HepG2 (cell line): ENCODE data around the gene DNAJC7. TPM values are rescaled to one million over a fixed set of nuclear protein-coding genes. Genes with fewer than 3 reads are reported as not detected.

Source experiments
- ATAC-seq: fragments of 200-7000 bp; cut with Tn5 transposase; 3 replicates; pipeline ENCODE4 v1.9.1; 2020; ENCODE audit warnings: mild to moderate bottlenecking, moderate library complexity
- BruUV-seq: library from RNA; stranded (reverse); fragments of 400-500 nt; replicated peaks from 2 replicates; lab custom pipeline; 2021; lab: Mats Ljungman, UMichigan
- CTCF ChIA-PET: fragments of 300-600 bp; formaldehyde crosslinking; extraction: SDS; loops from one replicate; lab custom pipeline; 2021; ENCODE audit warnings: low total read pairs, inconsistent platforms, low intra/inter-chr PET ratio; lab: Yijun Ruan, JAX
- POLR2A ChIA-PET: fragments of 350-600 bp; sonication (Branson Sonifier 250); formaldehyde crosslinking; loops from one replicate; lab custom pipeline; 2020; ENCODE audit warnings: antibody characterized with exemption, inconsistent platforms; lab: Yijun Ruan, JAX
- DNase-seq: peaks from one replicate; pipeline ENCODE4 v3.0.0-alpha.2; 2015; ENCODE audit warnings: low spot score
- FAIRE-seq: peaks from 3 replicates; lab custom pipeline; 2011; peaks lifted over from hg19 to GRCh38; lab: Jason Lieb, UNC
- H2AFZ ChIP-seq: one replicate; pipeline ENCODE4 v1.6.1; 2011; ENCODE audit warnings: low read length, inconsistent platforms
- H3K27ac ChIP-seq: fragments of 300-600 bp; 3 replicates; pipeline ENCODE4 v1.8.0; 2011; ENCODE audit warnings: mixed run types, mild to moderate bottlenecking, mixed read lengths, low read length, inconsistent platforms; ENCODE audit not compliant: insufficient read depth; ENCODE audit errors: extremely low read length
- H3K27me3 ChIP-seq, 2 experiments: fragments of 200-600 bp in 1 of 2; 2 replicates in 1 of 2; 3 replicates in 1 of 2; pipeline versions ENCODE4 v1.6.0 to v1.8.0; 2011; ENCODE audit warnings: low read length in 2 of 2, mild to moderate bottlenecking in 2 of 2, moderate library complexity in 2 of 2, inconsistent platforms in 1 of 2; ENCODE audit not compliant: insufficient read depth in 2 of 2, control insufficient read depth in 1 of 2
- H3K36me3 ChIP-seq, 2 experiments: fragments of 200-600 bp in 1 of 2; replicated peaks in 1 of 2; 2 replicates in 1 of 2; 3 replicates in 1 of 2; pipeline versions ENCODE4 v1.5.1 to v1.8.0; 2011; ENCODE audit warnings: low read length in 2 of 2, inconsistent platforms in 1 of 2; ENCODE audit not compliant: insufficient read depth in 2 of 2, control insufficient read depth in 1 of 2
- H3K4me1 ChIP-seq: 2 replicates; pipeline ENCODE4 v1.5.1; 2012; ENCODE audit warnings: low read length, inconsistent platforms; ENCODE audit not compliant: insufficient read depth
- H3K4me2 ChIP-seq: 2 replicates; pipeline ENCODE4 v1.6.0; 2011; ENCODE audit warnings: low read depth, low read length, inconsistent platforms
- H3K4me3 ChIP-seq, 3 experiments: fragments of 200-600 bp in 1 of 3; sonication (generic), shearing (Covaris generic) in 1 of 3; replicated peaks in 1 of 3; 2 replicates each; pipeline ENCODE4 v1.5.1; 2011 to 2016; ENCODE audit warnings: low read length in 3 of 3, inconsistent platforms in 2 of 3, low read depth in 2 of 3, mild to moderate bottlenecking in 2 of 3, control low read depth in 1 of 3, mixed read lengths in 1 of 3; ENCODE audit not compliant: insufficient read depth in 1 of 3
- H3K79me2 ChIP-seq: one replicate; pipeline ENCODE4 v1.6.1; 2011; ENCODE audit warnings: low read length, inconsistent platforms; ENCODE audit not compliant: insufficient read depth
- H3K9ac ChIP-seq: 2 replicates; pipeline ENCODE4 v1.6.0; 2011; ENCODE audit warnings: mild to moderate bottlenecking, low read depth, low read length, inconsistent platforms; ENCODE audit not compliant: insufficient read depth
- H3K9me3 ChIP-seq: 2 replicates; pipeline ENCODE4 v1.5.1; 2012; ENCODE audit warnings: mild to moderate bottlenecking, low read length
- H4K20me1 ChIP-seq: 2 replicates; pipeline ENCODE4 v1.6.0; 2011; ENCODE audit warnings: inconsistent platforms, mild to moderate bottlenecking, low read length, moderate library complexity; ENCODE audit not compliant: insufficient read depth
- ASH2L ChIP-seq: fragments of 300-600, 200-600 bp; sonication (generic); IDR thresholded peaks from 2 replicates; pipeline ENCODE4 v1.7.0; 2017; ENCODE audit warnings: low read depth, mild to moderate bottlenecking, moderate library complexity, mixed read lengths, low read length; ENCODE audit not compliant: insufficient read length
- CC2D1A ChIP-seq: sonication (generic); formaldehyde crosslinking; IDR thresholded peaks from 2 replicates; pipeline ENCODE4 v1.8.1; 2023; ENCODE audit warnings: mild to moderate bottlenecking, missing genetic modification reagents
- DPF2 ChIP-seq: sonication (generic); formaldehyde crosslinking; IDR thresholded peaks from 2 replicates; pipeline ENCODE4 v1.4.0; 2020; ENCODE audit warnings: mild to moderate bottlenecking, low read depth, missing genetic modification reagents, borderline replicate concordance
- FOXA1 ChIP-seq, 2 experiments: fragments of 450-650 bp in 1 of 2; sonication (generic) in 1 of 2; formaldehyde crosslinking in 1 of 2; IDR thresholded peaks; 2 replicates each; pipeline versions ENCODE4 v1.4.0 to v1.6.1; 2016 to 2020; ENCODE audit warnings: missing genetic modification reagents in 1 of 2
- POLR2AphosphoS5 ChIP-seq: IDR thresholded peaks from 2 replicates; pipeline ENCODE4 v1.6.1; 2012; ENCODE audit warnings: low read depth, low read length
- RELA ChIP-seq: sonication (generic); formaldehyde crosslinking; IDR thresholded peaks from 2 replicates; pipeline ENCODE4 v1.4.0; 2020; ENCODE audit warnings: missing genetic modification reagents
- REPIN1 ChIP-seq: sonication (generic); formaldehyde crosslinking; IDR thresholded peaks from 2 replicates; pipeline ENCODE4 v1.8.0; 2022; ENCODE audit warnings: missing genetic modification reagents, low read depth, mild to moderate bottlenecking, borderline replicate concordance
- TOPORS ChIP-seq: sonication (generic); formaldehyde crosslinking; IDR thresholded peaks from 2 replicates; pipeline ENCODE4 v1.8.0; 2023; ENCODE audit warnings: mild to moderate bottlenecking, missing genetic modification reagents
- TP53 ChIP-seq: sonication (generic); formaldehyde crosslinking; conservative IDR thresholded peaks from 2 replicates; pipeline ENCODE4 v1.4.0; 2020; ENCODE audit warnings: missing genetic modification reagents
- ZEB1 ChIP-seq: IDR thresholded peaks from 2 replicates; pipeline ENCODE4 v1.6.1; 2012; ENCODE audit warnings: mild to moderate bottlenecking, low read depth, inconsistent platforms; ENCODE audit not compliant: insufficient replicate concordance
- ZFP62 ChIP-seq: sonication (generic); formaldehyde crosslinking; IDR thresholded peaks from 2 replicates; pipeline ENCODE4 v1.4.0; 2020; ENCODE audit warnings: missing genetic modification reagents
- ZNF225 ChIP-seq: sonication (generic); formaldehyde crosslinking; IDR thresholded peaks from 2 replicates; pipeline ENCODE4 v1.4.0; 2020; ENCODE audit warnings: mild to moderate bottlenecking, missing genetic modification reagents
- WGBS: methylation state at CpG from one replicate; pipeline ENCODE4 v1.1.6; 2017; ENCODE audit warnings: low lambda C conversion rate; 5-methylcytosine and 5-hydroxymethylcytosine counted together
- in situ Hi-C: cut with HindIII; loops from 2 replicates; pipeline ENCODE4 v1.10.0; 2017; ENCODE audit warnings: low pct_unique_long_range_greater_than_20kb; ENCODE audit not compliant: extremely low pct_ligation_motif_present
- intact Hi-C: fragments of 100-400 bp; cut with micrococcal nuclease; formaldehyde crosslinking; loops from one replicate; pipeline ENCODE4 v1.10.0; 2022; ENCODE audit not compliant: unreplicated experiment
- polyA plus RNA-seq, 8 experiments: library from polyadenylated mRNA; depleted of rRNA in 3 of 8; stranded (reverse) in 7 of 8; unstranded in 1 of 8; fragments of >200 nt; fragmentation: Illumina TruSeq in 4 of 8; extraction: Trizol in 4 of 8; gene quantifications; 2 replicates each; pipeline versions ENCODE4 v1.2.1 to v1.2.3, GENCODE V29; 2011 to 2016; ENCODE audit warnings: low read depth in 4 of 8, missing spikeins in 1 of 8, mixed read lengths in 1 of 8; ENCODE audit not compliant: insufficient read depth in 1 of 8
- total RNA-seq, 5 experiments: library from RNA; depleted of rRNA; stranded (reverse); fragments of >200 nt; fragmentation: Illumina TruSeq; extraction: Trizol; gene quantifications; 2 replicates each; pipeline ENCODE4 v1.2.3, GENCODE V29; 2016; ENCODE audit warnings: low read depth in 1 of 5
- TF ChIP-seq, protein P1 (sequence below): sonication (generic); formaldehyde crosslinking; IDR thresholded peaks from 2 replicates; pipeline ENCODE4 v1.5.0; 2020; ENCODE audit warnings: missing genetic modification reagents
- TF ChIP-seq, protein P2 (sequence below): sonication (generic); formaldehyde crosslinking; IDR thresholded peaks from 2 replicates; pipeline ENCODE4 v1.5.1; 2020; ENCODE audit warnings: mild to moderate bottlenecking, missing genetic modification reagents, moderate library complexity
- TF ChIP-seq, protein P3 (sequence below): sonication (generic); formaldehyde crosslinking; IDR thresholded peaks from 2 replicates; pipeline ENCODE4 v1.4.0; 2020; ENCODE audit warnings: missing genetic modification reagents, borderline replicate concordance
- TF ChIP-seq, protein P4 (sequence below): IDR thresholded peaks from 2 replicates; pipeline ENCODE4 v1.6.1; 2016
- TF ChIP-seq, protein P5 (sequence below): sonication (generic); formaldehyde crosslinking; IDR thresholded peaks from 2 replicates; pipeline ENCODE4 v1.8.0; 2022; ENCODE audit warnings: mild to moderate bottlenecking, missing genetic modification reagents, moderate library complexity

The DNAJC7 gene
- total and polyA plus RNA-seq, 2 of the 13 experiments (the other 11 are each of a cell fraction or from before 2014, with no cell fraction given), result 47.7 to 132 TPM

DNA sequence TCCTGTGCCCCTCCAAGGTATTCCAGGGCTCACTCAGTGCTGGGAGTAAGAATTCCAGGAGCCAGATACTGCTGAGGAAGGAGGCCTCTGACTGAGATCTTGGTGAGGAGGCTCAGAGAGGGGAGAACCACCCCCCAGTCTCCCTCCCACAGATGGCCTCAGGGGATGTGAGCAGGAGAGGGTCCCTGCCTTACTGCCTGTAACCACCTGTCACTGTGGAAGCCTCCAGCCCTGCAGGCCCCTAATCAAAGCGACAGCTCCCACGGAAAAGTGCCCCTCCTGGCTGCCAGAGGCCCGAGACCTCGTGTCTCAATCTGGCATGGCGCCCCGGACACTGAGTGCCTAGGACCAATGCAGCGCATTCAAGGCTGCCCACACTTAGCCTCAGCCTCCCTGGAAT lies 40.8 kb upstream of the DNAJC7 start:
- Histone ChIP-seq H3K36me3 (no peaks in the 10 kb centered on the region), H3K9ac (no peak overlapping the region), H3K27ac (no peak overlapping the region), H3K9me3 (no peaks in the 10 kb centered on the region), H2AFZ (no peak overlapping the region), H3K79me2 (no peaks in the 10 kb centered on the region), H3K4me3 (no peak overlapping the region), H3K27me3 (no peaks in the 10 kb centered on the region; a peak in 1 of 5 replicates), H3K4me1 (peaks cover 20% of the 10 kb centered on the region), H3K4me2 (no peak overlapping the region), H4K20me1 (no peaks in the 10 kb centered on the region)
- ATAC-seq (no peak), DNase-seq (no peak), FAIRE-seq (no peak)
- intact Hi-C loops (no loop called here), in situ Hi-C loops (no loop called here)
- 60% methylated on average over 4 of the region's 7 CpGs for WGBS
- CTCF ChIA-PET, result no interaction called here
- POLR2A ChIA-PET, result interaction anchor here (0.6 kb wide), 1 partner anchor 63 kb away, joined by 4 read pairs; the partner anchor contains the start of gene KAT2A
- no TSS peak for BruUV-seq
- TF ChIP-seq POLR2AphosphoS5 (no peak), ZEB1 (no peak), ZNF225 (CRISPR knock-in tag) (no peak), ASH2L (no peak), DPF2 (no peak), TP53 (no peak), FOXA1 (IDR thresholded peaks at IDR 0.05) (no peak), FOXA1 (CRISPR knock-in tag; IDR thresholded peaks at IDR 0.05) (no peak), REPIN1 (CRISPR knock-in tag) (no peak), CC2D1A (no peak), TOPORS (no peak), RELA (no peak), ZFP62 (CRISPR knock-in tag) (no peak)
- TF ChIP-seq, protein P1, sequence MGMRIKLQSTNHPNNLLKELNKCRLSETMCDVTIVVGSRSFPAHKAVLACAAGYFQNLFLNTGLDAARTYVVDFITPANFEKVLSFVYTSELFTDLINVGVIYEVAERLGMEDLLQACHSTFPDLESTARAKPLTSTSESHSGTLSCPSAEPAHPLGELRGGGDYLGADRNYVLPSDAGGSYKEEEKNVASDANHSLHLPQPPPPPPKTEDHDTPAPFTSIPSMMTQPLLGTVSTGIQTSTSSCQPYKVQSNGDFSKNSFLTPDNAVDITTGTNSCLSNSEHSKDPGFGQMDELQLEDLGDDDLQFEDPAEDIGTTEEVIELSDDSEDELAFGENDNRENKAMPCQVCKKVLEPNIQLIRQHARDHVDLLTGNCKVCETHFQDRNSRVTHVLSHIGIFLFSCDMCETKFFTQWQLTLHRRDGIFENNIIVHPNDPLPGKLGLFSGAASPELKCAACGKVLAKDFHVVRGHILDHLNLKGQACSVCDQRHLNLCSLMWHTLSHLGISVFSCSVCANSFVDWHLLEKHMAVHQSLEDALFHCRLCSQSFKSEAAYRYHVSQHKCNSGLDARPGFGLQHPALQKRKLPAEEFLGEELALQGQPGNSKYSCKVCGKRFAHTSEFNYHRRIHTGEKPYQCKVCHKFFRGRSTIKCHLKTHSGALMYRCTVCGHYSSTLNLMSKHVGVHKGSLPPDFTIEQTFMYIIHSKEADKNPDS (CRISPR knock-in tag), result no peak
- TF ChIP-seq, protein P2, sequence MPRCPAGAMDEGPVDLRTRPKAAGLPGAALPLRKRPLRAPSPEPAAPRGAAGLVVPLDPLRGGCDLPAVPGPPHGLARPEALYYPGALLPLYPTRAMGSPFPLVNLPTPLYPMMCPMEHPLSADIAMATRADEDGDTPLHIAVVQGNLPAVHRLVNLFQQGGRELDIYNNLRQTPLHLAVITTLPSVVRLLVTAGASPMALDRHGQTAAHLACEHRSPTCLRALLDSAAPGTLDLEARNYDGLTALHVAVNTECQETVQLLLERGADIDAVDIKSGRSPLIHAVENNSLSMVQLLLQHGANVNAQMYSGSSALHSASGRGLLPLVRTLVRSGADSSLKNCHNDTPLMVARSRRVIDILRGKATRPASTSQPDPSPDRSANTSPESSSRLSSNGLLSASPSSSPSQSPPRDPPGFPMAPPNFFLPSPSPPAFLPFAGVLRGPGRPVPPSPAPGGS (CRISPR knock-in tag), result no peak
- TF ChIP-seq, protein P3, sequence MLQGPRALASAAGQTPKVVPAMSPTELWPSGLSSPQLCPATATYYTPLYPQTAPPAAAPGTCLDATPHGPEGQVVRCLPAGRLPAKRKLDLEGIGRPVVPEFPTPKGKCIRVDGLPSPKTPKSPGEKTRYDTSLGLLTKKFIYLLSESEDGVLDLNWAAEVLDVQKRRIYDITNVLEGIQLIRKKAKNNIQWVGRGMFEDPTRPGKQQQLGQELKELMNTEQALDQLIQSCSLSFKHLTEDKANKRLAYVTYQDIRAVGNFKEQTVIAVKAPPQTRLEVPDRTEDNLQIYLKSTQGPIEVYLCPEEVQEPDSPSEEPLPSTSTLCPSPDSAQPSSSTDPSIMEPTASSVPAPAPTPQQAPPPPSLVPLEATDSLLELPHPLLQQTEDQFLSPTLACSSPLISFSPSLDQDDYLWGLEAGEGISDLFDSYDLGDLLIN (CRISPR knock-in tag), result no peak
- TF ChIP-seq, protein P4, sequence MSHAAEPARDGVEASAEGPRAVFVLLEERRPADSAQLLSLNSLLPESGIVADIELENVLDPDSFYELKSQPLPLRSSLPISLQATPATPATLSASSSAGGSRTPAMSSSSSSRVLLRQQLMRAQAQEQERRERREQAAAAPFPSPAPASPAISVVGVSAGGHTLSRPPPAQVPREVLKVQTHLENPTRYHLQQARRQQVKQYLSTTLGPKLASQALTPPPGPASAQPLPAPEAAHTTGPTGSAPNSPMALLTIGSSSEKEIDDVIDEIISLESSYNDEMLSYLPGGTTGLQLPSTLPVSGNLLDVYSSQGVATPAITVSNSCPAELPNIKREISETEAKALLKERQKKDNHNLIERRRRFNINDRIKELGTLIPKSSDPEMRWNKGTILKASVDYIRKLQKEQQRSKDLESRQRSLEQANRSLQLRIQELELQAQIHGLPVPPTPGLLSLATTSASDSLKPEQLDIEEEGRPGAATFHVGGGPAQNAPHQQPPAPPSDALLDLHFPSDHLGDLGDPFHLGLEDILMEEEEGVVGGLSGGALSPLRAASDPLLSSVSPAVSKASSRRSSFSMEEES (CRISPR knock-in tag), result no peak
- TF ChIP-seq, protein P5, sequence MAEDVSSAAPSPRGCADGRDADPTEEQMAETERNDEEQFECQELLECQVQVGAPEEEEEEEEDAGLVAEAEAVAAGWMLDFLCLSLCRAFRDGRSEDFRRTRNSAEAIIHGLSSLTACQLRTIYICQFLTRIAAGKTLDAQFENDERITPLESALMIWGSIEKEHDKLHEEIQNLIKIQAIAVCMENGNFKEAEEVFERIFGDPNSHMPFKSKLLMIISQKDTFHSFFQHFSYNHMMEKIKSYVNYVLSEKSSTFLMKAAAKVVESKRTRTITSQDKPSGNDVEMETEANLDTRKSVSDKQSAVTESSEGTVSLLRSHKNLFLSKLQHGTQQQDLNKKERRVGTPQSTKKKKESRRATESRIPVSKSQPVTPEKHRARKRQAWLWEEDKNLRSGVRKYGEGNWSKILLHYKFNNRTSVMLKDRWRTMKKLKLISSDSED, result no peak
